ENCODE results near the gene RASA3. TPM values are rescaled to one million over a fixed set of nuclear protein-coding genes. Genes with fewer than 3 reads are reported as not detected.

RASA3 gene
- total and polyA plus RNA-seq, 2 of the 8 experiments (the other 6 are each of a cell fraction or from before 2014, with no cell fraction given), result 7.5 to 21.9 TPM

- TF ChIP-seq CHD7 (IDR thresholded peaks at IDR 0.05; ENCODE audit: insufficient replicate concordance, low read length) (no peak), BACH1 (IDR thresholded peaks at IDR 0.05; ENCODE audit: low read length) (no peak), CHD1 (IDR thresholded peaks at IDR 0.05; ENCODE audit: low read depth, low read length) (no peak), CEBPB (IDR thresholded peaks at IDR 0.05; ENCODE audit: low read depth, low read length) (no peak), TBP (IDR thresholded peaks at IDR 0.05; ENCODE audit: low read depth, low read length) (no peak)
- TF ChIP-seq, protein P1, sequence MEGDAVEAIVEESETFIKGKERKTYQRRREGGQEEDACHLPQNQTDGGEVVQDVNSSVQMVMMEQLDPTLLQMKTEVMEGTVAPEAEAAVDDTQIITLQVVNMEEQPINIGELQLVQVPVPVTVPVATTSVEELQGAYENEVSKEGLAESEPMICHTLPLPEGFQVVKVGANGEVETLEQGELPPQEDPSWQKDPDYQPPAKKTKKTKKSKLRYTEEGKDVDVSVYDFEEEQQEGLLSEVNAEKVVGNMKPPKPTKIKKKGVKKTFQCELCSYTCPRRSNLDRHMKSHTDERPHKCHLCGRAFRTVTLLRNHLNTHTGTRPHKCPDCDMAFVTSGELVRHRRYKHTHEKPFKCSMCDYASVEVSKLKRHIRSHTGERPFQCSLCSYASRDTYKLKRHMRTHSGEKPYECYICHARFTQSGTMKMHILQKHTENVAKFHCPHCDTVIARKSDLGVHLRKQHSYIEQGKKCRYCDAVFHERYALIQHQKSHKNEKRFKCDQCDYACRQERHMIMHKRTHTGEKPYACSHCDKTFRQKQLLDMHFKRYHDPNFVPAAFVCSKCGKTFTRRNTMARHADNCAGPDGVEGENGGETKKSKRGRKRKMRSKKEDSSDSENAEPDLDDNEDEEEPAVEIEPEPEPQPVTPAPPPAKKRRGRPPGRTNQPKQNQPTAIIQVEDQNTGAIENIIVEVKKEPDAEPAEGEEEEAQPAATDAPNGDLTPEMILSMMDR (IDR thresholded peaks at IDR 0.05; ENCODE audit: control extremely low read depth in 1 of 3, insufficient read depth in 1 of 3, low read depth in 1 of 3, low read length in 3 of 3), result no peak
These were observed 184.2 kb downstream of the RASA3 start (continued) for GRCh38 chr13:113948034-113948742.
